Fibroblast of skin of left quadriceps (primary cell): ENCODE measurements around the gene HAO1.
"Not testable (repeated sequence)": the region's sequence is repeated elsewhere in the genome, so short reads cannot be mapped to it uniquely, and the experiment has no call there.

Experiments
- DNase-seq, 2 experiments: peaks; one replicate each; pipeline ENCODE4 v3.0.0-alpha.2; 2013; ENCODE audit warnings: low read depth in 2 of 2

The HAO1 gene

GRCh38 chr20:7855545-7855944, 84.7 kb downstream of the HAO1 start:
- no peak for DNase-seq

DNA sequence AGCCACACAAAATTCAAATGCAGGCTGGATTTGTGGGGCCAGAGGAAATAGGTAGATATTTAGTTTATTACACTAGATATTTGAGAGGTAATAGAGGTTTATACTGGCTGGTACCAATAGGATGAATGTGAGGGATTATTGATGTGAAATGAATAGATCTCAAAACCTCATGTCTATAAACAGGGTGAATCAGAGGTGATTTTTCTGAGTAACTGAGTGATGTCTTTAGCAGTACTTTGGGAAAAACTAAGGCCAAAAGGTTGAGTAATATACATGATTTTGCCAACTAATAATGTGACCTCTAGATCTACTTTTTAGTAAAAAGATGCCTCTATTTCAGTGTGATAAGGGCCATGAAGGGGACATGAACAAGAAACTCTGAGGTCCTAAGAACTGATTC, 86.8 kb downstream of the HAO1 start:
- no peak for DNase-seq

DNA sequence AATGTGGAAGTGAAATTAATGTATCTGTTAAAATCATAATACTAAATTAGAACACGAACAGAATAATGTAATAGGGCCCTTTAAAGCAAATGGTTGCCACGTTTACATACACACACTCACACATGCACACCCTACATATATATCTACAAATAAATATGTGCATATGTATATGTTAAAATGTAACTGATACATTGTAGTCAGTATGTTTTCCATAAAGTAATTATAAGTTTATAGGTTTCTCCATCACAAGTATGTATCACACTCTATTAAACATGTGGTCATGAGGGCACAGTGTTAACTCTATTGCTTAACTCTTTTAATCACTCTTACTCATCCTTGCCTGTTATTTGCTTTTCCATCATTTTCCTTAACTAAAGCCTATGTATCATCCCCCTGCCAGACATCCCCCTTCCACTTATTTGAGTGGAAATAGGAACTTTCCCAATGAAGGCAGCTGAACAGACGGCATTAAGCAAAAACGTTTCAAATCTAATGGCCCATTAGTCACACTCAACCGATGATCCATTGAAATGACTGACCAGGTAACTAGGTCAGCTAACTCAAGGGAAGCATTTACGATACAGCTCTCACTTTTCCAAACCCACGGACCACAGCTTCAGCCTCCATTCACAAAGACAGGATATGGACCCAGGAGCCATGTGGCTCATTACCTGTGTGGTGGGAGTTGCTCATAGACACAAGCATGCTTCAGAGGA, 89.3 kb downstream of the HAO1 start:
- peak; percentile 38 for DNase-seq

DNA sequence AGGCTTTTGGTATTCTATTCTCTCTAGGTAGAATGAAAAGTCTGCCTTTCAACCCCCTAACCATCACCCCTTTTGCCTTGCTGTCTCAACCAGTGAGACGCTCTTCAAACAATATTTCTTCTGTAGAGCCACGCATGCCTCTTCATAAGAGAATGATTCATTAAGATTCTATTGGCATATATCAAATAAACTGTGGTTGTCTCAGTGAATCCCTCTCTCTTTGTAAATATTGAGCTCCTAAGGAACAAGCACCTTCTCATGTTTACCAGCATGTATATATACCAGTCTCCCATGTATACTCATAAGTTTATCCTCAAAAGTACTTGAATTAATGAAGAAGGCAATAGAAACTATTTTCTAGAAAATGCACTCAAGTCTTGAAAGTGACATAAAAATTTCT, 90.6 kb downstream of the HAO1 start:
- DNase-seq, result no peak

DNA sequence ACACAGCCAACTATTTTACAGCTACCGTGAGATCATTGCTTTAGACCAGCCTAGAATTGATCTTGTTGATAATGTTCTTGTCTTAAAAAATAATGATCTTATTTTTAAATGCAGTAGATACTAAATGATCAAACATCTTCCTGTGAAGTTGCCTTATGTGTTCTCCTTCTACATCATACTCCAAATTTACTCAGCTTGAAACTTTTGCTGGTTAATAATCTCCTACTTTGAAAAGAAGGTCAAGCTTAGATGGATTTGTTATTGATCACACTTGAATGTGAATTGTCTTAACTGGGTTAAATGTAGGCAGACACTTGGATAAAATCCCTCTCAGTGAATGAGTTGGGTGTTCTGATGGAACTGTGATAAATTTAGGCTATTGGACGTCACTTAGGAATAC, 91.9 kb downstream of the HAO1 start:
- DNase-seq, result no peak

GRCh38 chr20:7843613-7844012, 96.6 kb downstream of the HAO1 start:
- DNase-seq, result no peak

DNA sequence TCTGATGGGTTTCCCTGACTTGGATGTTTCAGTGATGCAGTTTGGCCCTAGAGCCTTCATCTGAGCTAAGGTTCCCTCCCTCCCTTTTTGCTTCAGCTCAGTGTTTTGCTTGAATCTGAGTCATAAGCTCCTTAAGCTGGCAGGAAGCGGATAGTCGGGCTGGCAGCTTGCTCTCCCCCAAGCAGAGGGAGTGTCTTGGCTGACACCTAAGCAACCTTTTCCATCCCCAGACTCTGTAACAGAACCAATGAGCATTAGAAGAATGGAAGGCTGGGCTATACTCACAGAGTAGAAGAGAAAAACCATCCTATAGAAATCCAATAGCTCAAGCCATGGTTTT, 98.3 kb downstream of the HAO1 start:
- DNase-seq, result peak; percentile 35 to 49

DNA sequence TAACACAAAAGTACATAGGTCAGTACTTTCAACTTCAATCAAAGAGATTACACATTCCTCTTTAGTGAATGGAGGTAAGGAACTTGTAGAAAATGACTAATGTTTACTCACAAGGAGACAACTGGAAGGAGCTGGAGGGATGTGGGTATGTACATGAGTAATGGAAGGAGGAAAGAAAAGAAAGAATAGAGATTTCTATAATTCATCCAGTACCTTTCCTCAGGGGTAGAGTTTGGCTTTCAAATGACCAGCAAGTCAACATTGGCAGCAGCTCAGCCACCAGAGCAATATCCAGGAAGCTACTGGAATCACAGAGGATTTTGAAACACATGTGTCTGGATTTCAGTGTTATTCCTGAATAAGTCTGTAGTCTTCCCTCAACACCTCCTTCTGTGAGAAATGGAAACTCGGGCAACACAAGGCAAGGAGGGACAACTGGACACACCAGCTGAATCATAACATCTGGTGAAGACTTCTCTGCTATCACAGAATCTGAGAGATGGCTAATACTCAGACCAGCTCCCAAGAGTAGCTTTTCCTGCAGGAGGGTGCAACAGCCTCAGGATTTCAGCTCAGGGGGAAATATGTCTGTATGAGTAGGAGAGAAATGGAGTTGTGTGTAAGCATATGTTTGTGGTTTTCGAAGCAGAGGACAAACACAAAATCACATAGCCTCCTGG, 98.8 kb downstream of the HAO1 start:
- peak in 1 of 2 experiments; percentile 6 for DNase-seq

- no peak for DNase-seq
Measured at GRCh38 chr20:7836076-7836475, 104.2 kb downstream of the HAO1 start.

DNA sequence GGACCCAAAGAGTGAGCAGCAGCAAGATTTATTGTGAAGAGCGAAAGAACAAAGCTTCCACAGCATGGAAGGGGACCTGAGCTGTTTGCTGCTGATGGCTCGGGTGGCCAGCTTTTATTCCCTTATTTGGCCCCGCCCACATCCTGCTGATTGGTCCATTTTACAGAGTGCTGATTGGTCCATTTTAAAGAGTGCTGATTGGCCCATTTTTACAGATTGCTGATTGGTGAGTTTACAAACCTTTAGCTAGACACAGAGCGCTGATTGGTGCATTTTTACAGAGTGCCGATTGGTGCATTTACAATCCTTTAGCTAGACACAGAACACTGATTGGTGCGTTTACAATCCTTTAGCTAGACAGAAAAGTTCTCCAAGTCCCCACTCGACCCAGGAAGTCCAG, 105.8 kb downstream of the HAO1 start:
- DNase-seq, result not testable (repeated sequence)
